Urothelium cell line (cell line): ENCODE data around the gene PTPRD.
A peak's percentile ranks its signal among the peaks of the same experiment; 100 is the strongest.

Source experiments
- DNase-seq: peaks from one replicate; pipeline ENCODE4 v3.0.0; 2011; ENCODE audit warnings: low spot score, mixed read lengths
- FAIRE-seq: peaks from 2 replicates; lab custom pipeline; 2011; peaks lifted over from hg19 to GRCh38; lab: Jason Lieb, UNC

Gene PTPRD

GRCh38 chr9:8457055-8457454, 2155.7 kb downstream of the PTPRD start:
- no peak for FAIRE-seq
- DNase-seq: no peak

GRCh38 chr9:8456344-8456743, 2156.5 kb downstream of the PTPRD start:
- peak; percentile 3 for DNase-seq
- FAIRE-seq: no peak

- DNase-seq (no peak), FAIRE-seq (no peak)
Measured at GRCh38 chr9:8450810-8451545, 2161.8 kb downstream of the PTPRD start.

- DNase-seq: no peak
- FAIRE-seq: no peak
Measured at GRCh38 chr9:8448226-8448625, 2164.6 kb downstream of the PTPRD start.

GRCh38 chr9:8447601-8448000, 2165.2 kb downstream of the PTPRD start:
- FAIRE-seq: no peak
- no peak for DNase-seq

- DNase-seq (no peak), FAIRE-seq (no peak)
Measured at GRCh38 chr9:8437876-8438275, 2174.9 kb downstream of the PTPRD start.

- no peak for DNase-seq
- FAIRE-seq: no peak
Measured at GRCh38 chr9:8437259-8437658, 2175.5 kb downstream of the PTPRD start.

GRCh38 chr9:8436786-8437185, 2176.0 kb downstream of the PTPRD start:
- no peak for DNase-seq
- FAIRE-seq: no peak

GRCh38 chr9:8434621-8435020, 2178.2 kb downstream of the PTPRD start:
- FAIRE-seq (no peak), DNase-seq (no peak)

- FAIRE-seq (no peak), DNase-seq (no peak)
Measured at GRCh38 chr9:8432224-8432623, 2180.6 kb downstream of the PTPRD start.

- DNase-seq (no peak), FAIRE-seq (no peak)
Measured at GRCh38 chr9:8431505-8431904, 2181.3 kb downstream of the PTPRD start.

- FAIRE-seq (no peak), DNase-seq (no peak)
Measured at GRCh38 chr9:8430945-8431344, 2181.9 kb downstream of the PTPRD start.

GRCh38 chr9:8429768-8430167, 2183.0 kb downstream of the PTPRD start:
- no peak for FAIRE-seq
- DNase-seq: no peak

GRCh38 chr9:8429157-8429556, 2183.6 kb downstream of the PTPRD start:
- FAIRE-seq: no peak

GRCh38 chr9:8428389-8428788, 2184.4 kb downstream of the PTPRD start:
- no peak for FAIRE-seq
- DNase-seq: no peak

More at GRCh38 chr9:8429157-8429556, 2183.6 kb downstream of the PTPRD start:
- no peak for DNase-seq

GRCh38 chr9:8424786-8425410, 2187.9 kb downstream of the PTPRD start:
- FAIRE-seq: no peak
- no peak for DNase-seq

- DNase-seq (no peak), FAIRE-seq (no peak)
Measured at GRCh38 chr9:8420416-8420815, 2192.4 kb downstream of the PTPRD start.

- DNase-seq (no peak), FAIRE-seq (no peak)
Measured at GRCh38 chr9:8419596-8420275, 2193.1 kb downstream of the PTPRD start.

- DNase-seq (no peak), FAIRE-seq (no peak)
Measured at GRCh38 chr9:8417341-8417740, 2195.5 kb downstream of the PTPRD start.

- DNase-seq (no peak), FAIRE-seq (no peak)
Measured at GRCh38 chr9:8412327-8412726, 2200.5 kb downstream of the PTPRD start.

- no peak for FAIRE-seq
- DNase-seq: no peak
Measured at GRCh38 chr9:8408575-8409190, 2204.1 kb downstream of the PTPRD start.
